GM23248 (cell line): Measurements from ENCODE around the gene PIN4.

Experiments used
- EZH2 ChIP-seq: fragments of 200-600 bp; sonication (generic); IDR thresholded peaks from 2 replicates; pipeline ENCODE4 v1.6.1; 2018; ENCODE audit warnings: antibody characterized with exemption, mild to moderate bottlenecking; ENCODE audit not compliant: insufficient read depth, poor library complexity, severe bottlenecking
- EZH2phosphoT487 ChIP-seq: fragments of 200-600 bp; sonication (generic); IDR thresholded peaks from 2 replicates; pipeline ENCODE4 v1.6.1; 2018; ENCODE audit warnings: antibody characterized with exemption, moderate library complexity, mild to moderate bottlenecking, low read depth; ENCODE audit not compliant: insufficient read depth

DNA sequence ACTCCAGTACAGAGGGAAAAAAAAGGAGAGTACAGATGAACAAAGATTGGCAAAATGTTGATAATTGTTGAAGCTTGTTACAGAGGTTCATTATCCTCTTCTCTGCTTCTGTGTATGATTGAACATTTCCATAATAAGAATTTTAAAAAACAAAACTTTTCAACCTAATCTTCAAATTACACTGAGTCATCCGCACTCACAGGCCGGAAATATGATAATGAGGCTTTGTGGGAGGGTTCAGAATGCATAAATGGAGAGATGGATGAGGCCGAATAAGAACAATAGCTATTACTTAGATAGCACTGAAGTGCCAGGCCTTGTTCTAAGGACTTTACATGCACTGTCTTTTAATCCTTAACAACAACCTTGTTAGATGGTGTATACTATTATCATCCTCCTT lies 61.9 kb downstream of the PIN4 start:
- no peak for TF ChIP-seq EZH2
- no peak for TF ChIP-seq EZH2phosphoT487
